Nephron (organoid): ENCODE measurements around the gene CCDC169.
"Not testable (repeated sequence)": the region's sequence is repeated elsewhere in the genome, so short reads cannot be mapped to it uniquely, and the experiment has no call there.

Experiments used
- H3K27ac Mint-ChIP-seq, 3 experiments: 2 replicates each; pipeline ENCODE4 v1.8.0; 2020; ENCODE audit warnings: mixed read lengths in 3 of 3, mild to moderate bottlenecking in 2 of 3, moderate library complexity in 1 of 3
- H3K27me3 Mint-ChIP-seq: 2 replicates; pipeline ENCODE4 v1.8.0; 2021; ENCODE audit warnings: low read depth, mild to moderate bottlenecking, moderate library complexity, mixed read lengths
- H3K36me3 Mint-ChIP-seq: 2 replicates; pipeline ENCODE4 v1.8.0; 2020; ENCODE audit warnings: low read depth, mixed read lengths
- H3K4me1 Mint-ChIP-seq: 2 replicates; pipeline ENCODE4 v1.8.0; 2020; ENCODE audit warnings: mixed read lengths
- H3K4me3 Mint-ChIP-seq, 3 experiments: 2 replicates each; pipeline ENCODE4 v1.8.0; 2020; ENCODE audit warnings: mild to moderate bottlenecking in 3 of 3, mixed read lengths in 3 of 3, moderate library complexity in 2 of 3
- H3K9me3 Mint-ChIP-seq: 2 replicates; pipeline ENCODE4 v1.8.0; 2020; ENCODE audit warnings: mixed read lengths
- TF ChIP-seq, protein P1 (sequence below), 3 experiments: fragments of 200-600 bp; sonication (generic); IDR thresholded peaks; one replicate each; pipeline ENCODE4 v1.5.0; 2021; ENCODE audit warnings: antibody characterized with exemption in 3 of 3; ENCODE audit not compliant: unreplicated experiment in 3 of 3

The CCDC169 gene

DNA sequence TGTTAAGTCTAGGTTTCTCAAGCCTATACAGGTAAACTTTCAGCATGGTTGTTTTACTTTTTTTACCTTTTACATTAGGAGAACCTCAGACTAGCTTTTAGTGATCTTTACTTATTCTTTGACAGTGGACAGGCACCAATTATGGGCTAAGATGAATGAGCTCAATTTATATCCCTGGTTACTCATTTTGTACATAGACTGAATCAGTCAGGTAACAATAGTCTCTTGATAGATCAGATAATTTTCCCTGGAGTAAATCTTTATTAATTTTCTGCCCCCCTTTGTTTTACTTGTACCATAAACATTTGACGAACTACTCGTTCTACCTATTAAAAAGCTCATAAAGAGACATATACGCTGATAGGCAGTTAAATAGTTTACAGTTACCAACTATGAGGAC is 25.8 kb upstream of the CCDC169 start:
- TF ChIP-seq, protein P1, sequence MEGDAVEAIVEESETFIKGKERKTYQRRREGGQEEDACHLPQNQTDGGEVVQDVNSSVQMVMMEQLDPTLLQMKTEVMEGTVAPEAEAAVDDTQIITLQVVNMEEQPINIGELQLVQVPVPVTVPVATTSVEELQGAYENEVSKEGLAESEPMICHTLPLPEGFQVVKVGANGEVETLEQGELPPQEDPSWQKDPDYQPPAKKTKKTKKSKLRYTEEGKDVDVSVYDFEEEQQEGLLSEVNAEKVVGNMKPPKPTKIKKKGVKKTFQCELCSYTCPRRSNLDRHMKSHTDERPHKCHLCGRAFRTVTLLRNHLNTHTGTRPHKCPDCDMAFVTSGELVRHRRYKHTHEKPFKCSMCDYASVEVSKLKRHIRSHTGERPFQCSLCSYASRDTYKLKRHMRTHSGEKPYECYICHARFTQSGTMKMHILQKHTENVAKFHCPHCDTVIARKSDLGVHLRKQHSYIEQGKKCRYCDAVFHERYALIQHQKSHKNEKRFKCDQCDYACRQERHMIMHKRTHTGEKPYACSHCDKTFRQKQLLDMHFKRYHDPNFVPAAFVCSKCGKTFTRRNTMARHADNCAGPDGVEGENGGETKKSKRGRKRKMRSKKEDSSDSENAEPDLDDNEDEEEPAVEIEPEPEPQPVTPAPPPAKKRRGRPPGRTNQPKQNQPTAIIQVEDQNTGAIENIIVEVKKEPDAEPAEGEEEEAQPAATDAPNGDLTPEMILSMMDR (IDR thresholded peaks at IDR 0.05; ENCODE audit: unreplicated experiment in 3 of 3), result no peak
- Mint-ChIP-seq H3K27me3 (no peaks in the 10 kb centered on the region), H3K9me3 (no peaks in the 10 kb centered on the region), H3K4me3 (no peak overlapping the region), H3K36me3 (peaks cover 75% of the 10 kb centered on the region), H3K4me1 (peaks cover 9% of the 10 kb centered on the region), H3K27ac (no peak overlapping the region)

DNA sequence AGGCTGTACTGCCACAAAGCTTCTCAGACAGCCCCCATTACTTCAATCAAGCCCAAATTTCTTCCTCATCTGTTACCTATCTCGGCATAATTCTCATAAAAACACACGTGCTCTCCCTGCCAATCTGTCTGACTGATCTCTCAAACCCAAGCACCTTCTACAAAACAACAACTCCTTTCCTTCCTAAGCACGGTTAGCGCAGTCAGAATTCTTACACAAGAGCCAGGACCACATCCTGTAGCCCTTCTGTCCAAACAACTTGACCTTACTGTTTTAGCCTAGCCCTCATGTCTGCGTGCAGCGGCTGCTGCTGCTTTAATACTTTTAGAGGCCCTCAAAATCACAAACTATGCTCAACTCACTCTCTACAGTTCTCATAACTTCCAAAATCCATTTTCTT is 22.2 kb upstream of the CCDC169 start:
- H3K9me3 Mint-ChIP-seq, H3K27me3 Mint-ChIP-seq, H3K4me3 Mint-ChIP-seq, H3K27ac Mint-ChIP-seq, H3K4me1 Mint-ChIP-seq: not testable (repeated sequence)
- H3K36me3 Mint-ChIP-seq, result peaks cover 77% of the 10 kb centered on the region

DNA sequence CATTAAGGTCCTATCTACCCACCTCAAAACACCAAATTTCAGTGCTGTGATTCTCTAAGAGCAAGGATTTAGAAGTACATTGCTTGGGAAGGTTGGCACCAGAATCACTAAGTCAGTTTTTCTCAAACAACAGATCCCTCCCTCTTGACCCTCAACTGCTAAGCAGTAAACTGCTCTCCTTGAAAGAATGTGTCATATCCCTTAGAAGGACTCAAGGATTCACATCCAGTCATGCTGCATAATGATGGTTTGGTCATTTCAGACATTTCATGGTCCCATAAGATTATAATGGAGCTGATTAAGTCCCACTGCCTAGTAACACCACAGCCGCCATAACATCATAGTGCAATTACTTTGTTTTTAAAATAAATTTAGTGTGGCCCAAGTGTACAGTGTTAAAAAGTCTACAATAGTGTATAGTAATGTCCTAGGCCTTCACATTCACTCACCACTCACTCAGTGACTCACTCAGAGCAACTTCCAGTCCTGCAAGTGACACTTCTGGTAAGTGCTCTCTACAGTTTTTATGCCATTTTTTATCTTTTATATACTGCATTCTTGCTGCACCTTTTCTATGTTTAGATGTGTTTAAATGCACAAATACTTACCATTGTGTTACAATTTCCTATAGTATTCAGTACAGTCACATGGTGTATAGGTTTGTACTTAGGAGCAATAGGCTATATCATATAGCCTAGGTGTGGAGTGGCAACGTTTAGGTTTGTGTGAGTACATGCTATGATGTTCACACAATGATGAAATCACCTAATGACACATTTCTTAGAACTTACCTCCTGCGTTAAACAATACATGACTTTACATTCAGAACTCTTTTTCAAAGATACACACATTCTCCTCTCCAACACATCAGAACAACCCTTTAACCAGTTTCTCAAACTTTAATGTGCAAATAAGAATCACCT is 15.7 kb upstream of the CCDC169 start:
- Mint-ChIP-seq H3K36me3 (peaks cover 83% of the 10 kb centered on the region), H3K27me3 (no peaks in the 10 kb centered on the region), H3K9me3 (peaks cover 2% of the 10 kb centered on the region), H3K4me1 (no peaks in the 10 kb centered on the region), H3K4me3 (no peak overlapping the region), H3K27ac (no peak overlapping the region)
- TF ChIP-seq, protein P1 (IDR thresholded peaks at IDR 0.05; ENCODE audit: unreplicated experiment in 3 of 3), result no peak

DNA sequence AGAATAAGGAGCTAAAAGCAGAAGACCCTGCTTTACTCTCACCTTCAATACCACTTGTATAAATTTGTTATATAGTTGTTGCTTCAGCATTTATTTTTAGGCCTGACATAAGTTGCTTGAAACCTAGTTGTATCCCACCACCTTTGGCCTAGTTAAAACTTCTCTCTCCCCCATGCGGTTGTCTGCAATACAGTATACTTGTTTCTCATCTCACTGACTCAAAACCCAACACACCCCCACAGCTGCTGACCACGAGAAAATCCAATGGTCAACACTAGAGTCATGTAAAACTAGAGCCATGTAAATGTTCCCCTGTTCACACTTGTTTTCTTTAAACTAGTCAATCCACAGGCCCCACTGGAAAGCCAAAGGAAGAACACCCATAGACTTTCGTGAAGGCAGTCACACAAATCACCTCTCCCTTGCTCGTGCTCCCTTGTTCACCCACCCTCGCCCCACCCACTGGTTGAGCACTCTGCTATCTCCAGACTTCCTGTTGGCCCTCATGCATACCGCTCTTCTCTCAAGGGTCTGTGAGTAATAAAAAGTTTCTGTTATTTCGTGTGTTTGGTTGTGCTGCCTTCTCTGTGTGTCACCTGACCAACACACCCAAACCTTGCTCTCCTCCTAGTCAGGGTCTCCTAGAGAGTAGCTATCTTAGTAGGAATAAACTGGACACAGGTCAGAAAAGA is 12.9 kb upstream of the CCDC169 start:
- peaks cover 2% of the 10 kb centered on the region for H3K9me3 Mint-ChIP-seq

DNA sequence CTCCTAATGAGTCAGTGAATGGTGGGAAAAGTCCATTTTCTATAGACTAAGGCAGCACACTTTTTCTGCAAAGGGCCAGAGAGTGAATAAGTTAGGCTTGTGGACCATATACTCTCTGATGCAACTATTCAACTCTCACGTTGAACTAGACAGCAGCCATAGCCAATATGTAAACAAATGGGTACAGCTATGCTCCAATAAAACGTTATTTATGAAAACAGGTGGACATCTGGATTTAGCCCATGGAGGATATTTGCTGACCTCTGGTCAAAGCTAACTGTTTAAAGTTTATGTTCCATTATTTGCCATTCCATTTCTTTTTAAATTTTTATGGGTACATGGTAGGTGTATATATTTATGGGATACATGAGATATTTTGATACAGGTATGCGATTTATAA is 4.7 kb upstream of the CCDC169 start:
- no peak overlapping the region for H3K27ac Mint-ChIP-seq
- H3K4me3 Mint-ChIP-seq, result no peak overlapping the region
- TF ChIP-seq, protein P1 (IDR thresholded peaks at IDR 0.05; ENCODE audit: unreplicated experiment in 3 of 3), result no peak
- no peaks in the 10 kb centered on the region for H3K4me1 Mint-ChIP-seq
- H3K9me3 Mint-ChIP-seq, result no peaks in the 10 kb centered on the region
- peaks cover 18% of the 10 kb centered on the region for H3K36me3 Mint-ChIP-seq
- no peaks in the 10 kb centered on the region for H3K27me3 Mint-ChIP-seq

More for the DNA sequence above, 12.9 kb upstream of the CCDC169 start:
- Mint-ChIP-seq H3K4me3 (no peak overlapping the region), H3K36me3 (peaks cover 64% of the 10 kb centered on the region), H3K27me3 (no peaks in the 10 kb centered on the region), H3K27ac (no peak overlapping the region), H3K4me1 (no peaks in the 10 kb centered on the region)
- TF ChIP-seq, protein P1 (IDR thresholded peaks at IDR 0.05; ENCODE audit: unreplicated experiment in 3 of 3), result no peak

DNA sequence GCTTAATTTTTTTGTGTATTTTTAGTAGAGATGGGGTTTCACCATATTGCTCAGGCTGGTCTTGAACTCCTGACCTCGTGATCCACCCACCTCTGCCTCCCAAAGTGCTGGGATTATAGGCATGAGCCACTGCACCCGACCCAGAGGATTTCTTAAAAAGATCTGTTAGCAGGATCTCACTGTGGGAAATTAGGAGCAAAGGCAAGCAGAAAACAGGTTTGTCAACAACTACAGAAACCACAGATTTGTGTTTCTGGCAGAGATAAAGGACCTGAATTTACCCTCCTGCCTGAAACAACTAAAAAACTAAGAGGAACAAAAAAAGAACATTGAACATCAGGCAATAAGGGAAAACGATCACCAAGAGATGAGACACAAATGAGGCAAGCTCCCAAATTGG is 1.9 kb upstream of the CCDC169 start:
- not testable (repeated sequence) for H3K27me3 Mint-ChIP-seq, H3K9me3 Mint-ChIP-seq, H3K4me1 Mint-ChIP-seq, H3K4me3 Mint-ChIP-seq, H3K27ac Mint-ChIP-seq
- H3K36me3 Mint-ChIP-seq, result peaks cover 18% of the 10 kb centered on the region
